ENCODE measurements around the gene CRB2. TPM values are rescaled to one million over a fixed set of nuclear protein-coding genes. Genes with fewer than 3 reads are reported as not detected.

The CRB2 gene
- total RNA-seq, 1 experiment from 2014 or later, result 3.6 TPM

DNA sequence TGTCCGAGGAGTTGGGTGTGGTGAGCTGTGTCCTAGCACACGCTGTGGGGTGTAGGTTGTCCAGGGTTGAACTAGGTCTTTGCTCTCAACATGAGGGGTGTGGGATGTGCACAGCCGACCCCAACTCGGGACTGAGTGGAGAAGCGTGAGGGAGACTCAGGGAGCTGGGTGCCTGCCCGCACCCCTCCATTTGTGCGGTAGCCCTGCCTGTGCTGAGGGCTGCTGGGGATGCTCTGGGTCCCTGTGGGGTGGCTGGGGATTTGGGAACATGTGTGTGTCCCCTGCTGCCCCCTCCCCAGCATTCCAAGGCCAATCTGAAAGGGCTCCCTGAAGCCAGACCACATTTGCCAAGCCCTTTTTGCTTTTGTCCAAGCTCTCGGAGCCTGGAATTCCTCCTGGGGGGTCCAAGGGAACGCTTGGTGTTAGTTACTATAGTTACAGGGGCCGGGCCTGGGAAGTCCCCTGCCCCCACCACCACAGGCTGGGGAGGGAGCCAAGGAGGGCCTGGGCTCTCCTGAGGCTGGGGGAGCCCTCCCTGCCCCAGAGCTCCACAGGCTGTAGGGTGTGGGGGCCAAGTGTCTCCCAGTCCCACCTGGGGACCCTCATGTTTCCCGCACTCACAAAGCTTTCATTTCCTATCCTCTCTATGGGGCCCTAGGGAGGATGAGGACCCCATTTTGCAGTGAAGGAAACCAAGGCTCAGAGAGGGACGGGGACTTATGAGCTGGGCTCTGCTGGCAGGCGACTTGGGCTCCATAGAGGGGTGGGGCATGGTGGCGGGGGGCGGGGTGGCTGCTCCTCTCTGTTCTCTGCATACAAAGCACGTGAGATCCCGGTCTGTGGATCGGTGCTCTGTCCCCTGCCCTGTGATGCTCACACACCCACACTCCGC is 1.1 kb downstream of the CRB2 start:
- Histone ChIP-seq H3K23ac (ENCODE audit: insufficient read length, low read depth, low read length) (no peak overlapping the region), H3K14ac (ENCODE audit: insufficient read depth, low read length) (peak overlapping the region; percentile 69), H2AK5ac (ENCODE audit: insufficient read length, low read length) (no peak overlapping the region), H3K27me3 (ENCODE audit: insufficient read depth, low read length) (no peaks in the 10 kb centered on the region; the same call in 1 of the 2 replicates), H4K5ac (ENCODE audit: insufficient read length, low read depth, low read length) (no peak overlapping the region), H3K79me2 (ENCODE audit: insufficient read depth, low read length) (no peaks in the 10 kb centered on the region), H2BK15ac (ENCODE audit: low read depth, low read length) (no peak overlapping the region), H3K56ac (ENCODE audit: insufficient read length, low read depth, low read length) (no peak overlapping the region), H3K9ac (ENCODE audit: extremely low read depth, insufficient read length, low read length) (no peak overlapping the region), H3K9me3 (ENCODE audit: control insufficient read depth, low read depth, low read length) (no peaks in the 10 kb centered on the region), H2BK120ac (ENCODE audit: low read depth, low read length, poor library complexity, severe bottlenecking) (no peak overlapping the region), H3K4ac (ENCODE audit: low read depth, low read length) (no peak overlapping the region), H3T11ph (ENCODE audit: low read length) (no peak overlapping the region), H2AFZ (ENCODE audit: low read length) (no peak overlapping the region), H2BK20ac (ENCODE audit: low read depth, low read length, poor library complexity, severe bottlenecking) (no peak overlapping the region), H3K79me1 (ENCODE audit: insufficient read depth, low read depth, low read length, poor library complexity, severe bottlenecking) (no peaks in the 10 kb centered on the region), H3K23me2 (ENCODE audit: insufficient read length, low read depth, low read length, poor library complexity, severe bottlenecking) (peaks cover 8% of the 10 kb centered on the region), H2BK12ac (ENCODE audit: insufficient read length, low read depth, low read length) (no peak overlapping the region), H2BK5ac (ENCODE audit: insufficient read length, low read length) (no peak overlapping the region), H4K20me1 (ENCODE audit: control insufficient read depth, insufficient read depth, insufficient read length) (no peaks in the 10 kb centered on the region), H3K18ac (ENCODE audit: insufficient read length, low read depth, low read length) (peak overlapping the region; percentile 38), H3K4me2 (ENCODE audit: insufficient read depth, insufficient read length, low read length) (no peak overlapping the region), H4K8ac (replicated peaks; ENCODE audit: insufficient read length, low read depth, low read length) (no peak overlapping the region), H4K91ac (ENCODE audit: insufficient read length, low read depth, low read length) (no peak overlapping the region), H3K4me1 (ENCODE audit: insufficient read depth, low read length) (peaks cover 16% of the 10 kb centered on the region; the same call in 1 of the 2 replicates), H3K27ac (ENCODE audit: insufficient read length, low read depth, low read length) (no peak overlapping the region)
- Mint-ChIP-seq H3K9me3 (no peaks in the 10 kb centered on the region; a peak in 2 of 5 replicates), H3K4me1 (peaks cover 59 to 69% of the 10 kb centered on the region in 2 experiments), H3K36me3 (ENCODE audit: insufficient read depth in 1 of 3, low read depth in 3 of 3) (no peaks in the 10 kb centered on the region), H3K27ac (peak overlapping the region in 1 of 3 experiments; percentile 77; a peak in 1 of 7 replicates), H3K4me3 (peak overlapping the region; percentile 25 to 78; a peak in 3 of 5 replicates), H3K27me3 (ENCODE audit: low read depth) (peaks cover 14% of the 10 kb centered on the region)
- WGBS (ENCODE audit: extremely low coverage, insufficient read length, low lambda C conversion rate), result no CpG with 5 or more reads among the region's 19 CpGs
- no peak for DNase-seq
- TF ChIP-seq, protein P1, sequence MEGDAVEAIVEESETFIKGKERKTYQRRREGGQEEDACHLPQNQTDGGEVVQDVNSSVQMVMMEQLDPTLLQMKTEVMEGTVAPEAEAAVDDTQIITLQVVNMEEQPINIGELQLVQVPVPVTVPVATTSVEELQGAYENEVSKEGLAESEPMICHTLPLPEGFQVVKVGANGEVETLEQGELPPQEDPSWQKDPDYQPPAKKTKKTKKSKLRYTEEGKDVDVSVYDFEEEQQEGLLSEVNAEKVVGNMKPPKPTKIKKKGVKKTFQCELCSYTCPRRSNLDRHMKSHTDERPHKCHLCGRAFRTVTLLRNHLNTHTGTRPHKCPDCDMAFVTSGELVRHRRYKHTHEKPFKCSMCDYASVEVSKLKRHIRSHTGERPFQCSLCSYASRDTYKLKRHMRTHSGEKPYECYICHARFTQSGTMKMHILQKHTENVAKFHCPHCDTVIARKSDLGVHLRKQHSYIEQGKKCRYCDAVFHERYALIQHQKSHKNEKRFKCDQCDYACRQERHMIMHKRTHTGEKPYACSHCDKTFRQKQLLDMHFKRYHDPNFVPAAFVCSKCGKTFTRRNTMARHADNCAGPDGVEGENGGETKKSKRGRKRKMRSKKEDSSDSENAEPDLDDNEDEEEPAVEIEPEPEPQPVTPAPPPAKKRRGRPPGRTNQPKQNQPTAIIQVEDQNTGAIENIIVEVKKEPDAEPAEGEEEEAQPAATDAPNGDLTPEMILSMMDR (conservative IDR thresholded peaks at IDR 0.05), result no peak

Data from H9 (cell line).